GM21526 (cell line): ENCODE data around the gene MLPH.

Experiments
- ATAC-seq: cut with Tn5 transposase; IDR thresholded peaks from one replicate; pipeline ENCODE4 v1.9.1; 2021; ENCODE audit warnings: moderate library complexity; ENCODE audit not compliant: unreplicated experiment, low FRiP score

MLPH gene

GRCh38 chr2:237496428-237496827, 9.4 kb downstream of the MLPH start:
- no peak for ATAC-seq

GRCh38 chr2:237497009-237497837, 10.2 kb downstream of the MLPH start:
- no peak for ATAC-seq

GRCh38 chr2:237497838-237498186, 10.8 kb downstream of the MLPH start:
- no peak for ATAC-seq

GRCh38 chr2:237498341-237498740, 11.3 kb downstream of the MLPH start:
- no peak for ATAC-seq

- no peak for ATAC-seq
Observed at GRCh38 chr2:237500681-237501424, 13.8 kb downstream of the MLPH start.

GRCh38 chr2:237501892-237502513, 15.0 kb downstream of the MLPH start:
- no peak for ATAC-seq

GRCh38 chr2:237503201-237503600, 16.1 kb downstream of the MLPH start:
- no peak for ATAC-seq

- no peak for ATAC-seq
Observed at GRCh38 chr2:237505188-237505939, 18.3 kb downstream of the MLPH start.

GRCh38 chr2:237507512-237507911, 20.5 kb downstream of the MLPH start:
- ATAC-seq = no peak

GRCh38 chr2:237508361-237508760, 21.3 kb downstream of the MLPH start:
- no peak for ATAC-seq

- no peak for ATAC-seq
Observed at GRCh38 chr2:237509151-237509550, 22.1 kb downstream of the MLPH start.

GRCh38 chr2:237509905-237510304, 22.9 kb downstream of the MLPH start:
- no peak for ATAC-seq

- no peak for ATAC-seq
Observed at GRCh38 chr2:237510502-237511217, 23.6 kb downstream of the MLPH start.

GRCh38 chr2:237511433-237511832, 24.4 kb downstream of the MLPH start:
- no peak for ATAC-seq

- ATAC-seq = no peak
Observed at GRCh38 chr2:237511885-237512405, 24.9 kb downstream of the MLPH start.

- no peak for ATAC-seq
Observed at GRCh38 chr2:237512774-237513466, 25.9 kb downstream of the MLPH start.

GRCh38 chr2:237513693-237514092, 26.6 kb downstream of the MLPH start:
- ATAC-seq = no peak

- ATAC-seq = no peak
Observed at GRCh38 chr2:237514474-237515130, 27.6 kb downstream of the MLPH start.

GRCh38 chr2:237515166-237515565, 28.1 kb downstream of the MLPH start:
- no peak for ATAC-seq
